MM.1S (cell line): Measurements from ENCODE around the gene WDR45.

ENCODE experiments used
- EZH2 ChIP-seq: fragments of 300-600 bp; sonication (generic); optimal IDR thresholded peaks from 2 replicates; pipeline ENCODE3; 2017; ENCODE audit warnings: low read depth, mild to moderate bottlenecking, antibody characterized with exemption, low read length, mixed read lengths
- EZH2phosphoT487 ChIP-seq: fragments of 300-600 bp; sonication (generic); IDR thresholded peaks from 2 replicates; pipeline ENCODE4 v1.6.1; 2018; ENCODE audit warnings: antibody characterized with exemption, low read length
- TF ChIP-seq, protein P1 (sequence below): fragments of 300-600 bp; sonication (generic); IDR thresholded peaks from 2 replicates; pipeline ENCODE4 v1.5.1; 2016; ENCODE audit warnings: antibody characterized with exemption, low read length, mixed read lengths

DNA sequence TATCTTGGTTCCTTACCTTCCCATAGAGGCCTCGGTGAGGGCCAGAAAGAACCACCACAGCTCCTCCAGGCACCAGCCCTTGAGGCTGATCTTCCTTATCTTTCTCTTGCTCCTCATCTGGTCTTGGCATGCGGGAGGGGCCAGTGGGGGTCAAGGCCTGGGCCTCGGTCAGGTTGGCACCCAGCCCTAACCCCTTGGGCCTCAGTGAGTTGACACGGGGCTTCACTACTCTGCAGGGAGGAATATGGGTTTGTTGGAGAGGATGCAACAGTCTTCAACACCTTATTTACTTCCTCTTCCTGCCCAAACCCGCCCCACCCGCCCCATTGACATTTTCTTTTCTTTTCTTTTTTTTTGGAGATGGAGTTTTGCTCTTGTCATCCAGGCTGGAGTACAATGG is 37.9 kb upstream of the WDR45 start:
- TF ChIP-seq, protein P1, sequence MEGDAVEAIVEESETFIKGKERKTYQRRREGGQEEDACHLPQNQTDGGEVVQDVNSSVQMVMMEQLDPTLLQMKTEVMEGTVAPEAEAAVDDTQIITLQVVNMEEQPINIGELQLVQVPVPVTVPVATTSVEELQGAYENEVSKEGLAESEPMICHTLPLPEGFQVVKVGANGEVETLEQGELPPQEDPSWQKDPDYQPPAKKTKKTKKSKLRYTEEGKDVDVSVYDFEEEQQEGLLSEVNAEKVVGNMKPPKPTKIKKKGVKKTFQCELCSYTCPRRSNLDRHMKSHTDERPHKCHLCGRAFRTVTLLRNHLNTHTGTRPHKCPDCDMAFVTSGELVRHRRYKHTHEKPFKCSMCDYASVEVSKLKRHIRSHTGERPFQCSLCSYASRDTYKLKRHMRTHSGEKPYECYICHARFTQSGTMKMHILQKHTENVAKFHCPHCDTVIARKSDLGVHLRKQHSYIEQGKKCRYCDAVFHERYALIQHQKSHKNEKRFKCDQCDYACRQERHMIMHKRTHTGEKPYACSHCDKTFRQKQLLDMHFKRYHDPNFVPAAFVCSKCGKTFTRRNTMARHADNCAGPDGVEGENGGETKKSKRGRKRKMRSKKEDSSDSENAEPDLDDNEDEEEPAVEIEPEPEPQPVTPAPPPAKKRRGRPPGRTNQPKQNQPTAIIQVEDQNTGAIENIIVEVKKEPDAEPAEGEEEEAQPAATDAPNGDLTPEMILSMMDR, result no peak
- TF ChIP-seq EZH2 (no peak), EZH2phosphoT487 (no peak)
